DMS53 (cell line): ENCODE measurements around the gene TXNRD2.
A peak's percentile ranks its signal among the peaks of the same experiment; 100 is the strongest.

Experiments used
- DNase-seq: peaks from one replicate; lab custom pipeline; 2025; lab: John Stamatoyannopoulos, UW

TXNRD2 gene

GRCh38 chr22:19966908-19967750, 25.5 kb upstream of the TXNRD2 start:
- DNase-seq, result no peak

GRCh38 chr22:19965771-19966709, 24.4 kb upstream of the TXNRD2 start:
- peak; percentile 4 for DNase-seq

- no peak for DNase-seq
Observed at GRCh38 chr22:19964701-19965386, 23.2 kb upstream of the TXNRD2 start.

GRCh38 chr22:19963863-19964642, 22.4 kb upstream of the TXNRD2 start:
- DNase-seq, result no peak

GRCh38 chr22:19962909-19963806, 21.5 kb upstream of the TXNRD2 start:
- DNase-seq, result peak; percentile 93

- DNase-seq, result peak; percentile 85
Observed at GRCh38 chr22:19962246-19962908, 20.8 kb upstream of the TXNRD2 start.

GRCh38 chr22:19961868-19962245, 20.2 kb upstream of the TXNRD2 start:
- no peak for DNase-seq

- DNase-seq, result no peak
Observed at GRCh38 chr22:19961201-19961580, 19.6 kb upstream of the TXNRD2 start.

GRCh38 chr22:19960491-19961200, 19.0 kb upstream of the TXNRD2 start:
- no peak for DNase-seq

- DNase-seq, result no peak
Observed at GRCh38 chr22:19959587-19960490, 18.2 kb upstream of the TXNRD2 start.

- DNase-seq, result no peak
Observed at GRCh38 chr22:19959043-19959586, 17.5 kb upstream of the TXNRD2 start.

- DNase-seq, result no peak
Observed at GRCh38 chr22:19958083-19959042, 16.7 kb upstream of the TXNRD2 start.

GRCh38 chr22:19957445-19957844, 15.8 kb upstream of the TXNRD2 start:
- DNase-seq, result no peak

- DNase-seq, result no peak
Observed at GRCh38 chr22:19955241-19956128, 13.9 kb upstream of the TXNRD2 start.

GRCh38 chr22:19951346-19951745, 9.7 kb upstream of the TXNRD2 start:
- no peak for DNase-seq
